Retinal pigment epithelial cell (primary cell): ENCODE results near the gene PAK3.
A peak's percentile ranks its signal among the peaks of the same experiment; 100 is the strongest.

Source experiments
- DNase-seq: peaks from one replicate; pipeline ENCODE4 v3.0.0-alpha.2; 2010; ENCODE audit warnings: low read depth
- H3K4me3 ChIP-seq: 2 replicates; pipeline ENCODE4 v1.5.1; 2011; ENCODE audit warnings: mild to moderate bottlenecking, low read length, control low read depth, moderate library complexity
- TF ChIP-seq, protein P1 (sequence below): conservative IDR thresholded peaks from 2 replicates; pipeline ENCODE4 v1.5.1; 2011; ENCODE audit warnings: low read depth, low read length, control low read depth, inconsistent platforms

The PAK3 gene

DNA sequence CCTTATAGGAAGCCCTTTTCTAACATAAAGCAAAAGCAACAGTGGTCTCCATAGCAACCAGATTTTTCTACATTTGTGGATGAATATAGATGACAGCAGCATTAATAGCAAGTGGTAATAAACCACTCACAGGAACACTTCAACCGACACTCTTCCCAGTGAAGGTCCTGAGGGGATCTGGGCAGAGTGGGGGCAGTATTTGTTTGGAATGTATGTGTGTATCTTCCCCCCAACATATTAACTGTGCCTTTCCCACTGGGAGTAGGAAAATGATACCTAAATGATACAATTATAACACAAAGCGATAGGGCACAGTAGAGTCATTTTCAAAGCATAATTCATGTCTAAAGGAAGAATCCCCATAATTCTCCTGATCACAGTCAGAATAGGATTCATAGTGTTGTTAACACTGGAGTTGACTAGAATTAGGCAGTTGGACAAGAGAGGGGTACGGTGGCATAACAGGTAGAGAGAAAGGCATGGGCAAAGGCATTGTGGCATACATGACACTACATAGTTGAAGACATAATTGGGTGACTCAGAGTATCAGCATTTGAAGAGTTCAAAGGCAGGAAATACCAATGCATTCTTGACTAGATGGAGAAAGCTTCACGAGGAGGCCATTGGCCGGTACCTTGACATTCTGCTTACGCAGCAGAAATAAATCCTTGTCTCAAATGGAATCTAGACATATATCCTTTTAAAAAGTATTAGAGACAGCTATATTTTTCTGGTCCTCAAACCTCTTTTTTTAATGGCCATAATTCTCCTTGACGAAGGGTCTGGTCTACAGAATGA lies 159.1 kb downstream of the PAK3 start:
- TF ChIP-seq, protein P1, sequence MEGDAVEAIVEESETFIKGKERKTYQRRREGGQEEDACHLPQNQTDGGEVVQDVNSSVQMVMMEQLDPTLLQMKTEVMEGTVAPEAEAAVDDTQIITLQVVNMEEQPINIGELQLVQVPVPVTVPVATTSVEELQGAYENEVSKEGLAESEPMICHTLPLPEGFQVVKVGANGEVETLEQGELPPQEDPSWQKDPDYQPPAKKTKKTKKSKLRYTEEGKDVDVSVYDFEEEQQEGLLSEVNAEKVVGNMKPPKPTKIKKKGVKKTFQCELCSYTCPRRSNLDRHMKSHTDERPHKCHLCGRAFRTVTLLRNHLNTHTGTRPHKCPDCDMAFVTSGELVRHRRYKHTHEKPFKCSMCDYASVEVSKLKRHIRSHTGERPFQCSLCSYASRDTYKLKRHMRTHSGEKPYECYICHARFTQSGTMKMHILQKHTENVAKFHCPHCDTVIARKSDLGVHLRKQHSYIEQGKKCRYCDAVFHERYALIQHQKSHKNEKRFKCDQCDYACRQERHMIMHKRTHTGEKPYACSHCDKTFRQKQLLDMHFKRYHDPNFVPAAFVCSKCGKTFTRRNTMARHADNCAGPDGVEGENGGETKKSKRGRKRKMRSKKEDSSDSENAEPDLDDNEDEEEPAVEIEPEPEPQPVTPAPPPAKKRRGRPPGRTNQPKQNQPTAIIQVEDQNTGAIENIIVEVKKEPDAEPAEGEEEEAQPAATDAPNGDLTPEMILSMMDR, result no peak
- DNase-seq, result no peak
- H3K4me3 ChIP-seq, result no peak overlapping the region

DNA sequence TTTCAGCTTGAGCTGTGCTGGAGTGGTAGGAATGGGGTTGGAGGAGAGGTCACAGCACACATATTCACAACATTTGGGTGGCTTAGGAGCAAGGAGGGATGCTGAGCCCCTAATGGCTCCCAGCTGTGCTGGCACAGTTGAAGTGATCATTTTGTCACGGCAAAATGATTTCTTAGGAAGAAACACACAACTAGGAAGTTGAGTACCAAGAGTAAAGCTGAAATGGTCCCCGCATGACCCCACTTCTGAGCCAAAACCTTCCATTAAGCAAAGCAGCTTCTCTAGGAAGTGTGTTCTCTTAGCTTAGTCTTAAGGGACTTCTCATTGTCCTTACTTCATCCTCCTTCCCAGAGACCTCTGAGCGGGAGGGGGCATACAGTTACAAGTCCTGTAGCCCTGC lies 161.7 kb downstream of the PAK3 start:
- H3K4me3 ChIP-seq, result no peak overlapping the region
- DNase-seq, result no peak
- TF ChIP-seq, protein P1, result no peak

DNA sequence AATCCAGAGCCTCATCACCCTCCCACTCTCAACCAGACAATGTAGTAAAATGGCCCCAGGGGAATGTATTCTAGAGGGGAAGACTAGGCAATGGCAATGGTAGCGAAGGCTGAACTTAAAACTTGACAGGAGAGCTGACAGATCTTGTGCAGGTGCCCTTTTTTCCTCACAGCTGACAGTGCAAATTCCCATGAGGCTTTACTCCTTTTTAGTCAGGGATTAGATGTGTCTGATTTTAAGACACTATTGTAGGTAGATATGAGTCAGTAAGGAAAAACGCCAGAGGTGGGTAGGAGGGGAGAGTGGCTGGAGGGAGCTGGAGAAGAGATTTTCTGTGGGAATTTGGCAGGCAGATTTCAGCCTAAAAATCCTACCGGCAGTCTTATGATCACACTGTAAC lies 163.6 kb downstream of the PAK3 start:
- TF ChIP-seq, protein P1, result no peak
- DNase-seq, result no peak
- H3K4me3 ChIP-seq, result no peak overlapping the region

DNA sequence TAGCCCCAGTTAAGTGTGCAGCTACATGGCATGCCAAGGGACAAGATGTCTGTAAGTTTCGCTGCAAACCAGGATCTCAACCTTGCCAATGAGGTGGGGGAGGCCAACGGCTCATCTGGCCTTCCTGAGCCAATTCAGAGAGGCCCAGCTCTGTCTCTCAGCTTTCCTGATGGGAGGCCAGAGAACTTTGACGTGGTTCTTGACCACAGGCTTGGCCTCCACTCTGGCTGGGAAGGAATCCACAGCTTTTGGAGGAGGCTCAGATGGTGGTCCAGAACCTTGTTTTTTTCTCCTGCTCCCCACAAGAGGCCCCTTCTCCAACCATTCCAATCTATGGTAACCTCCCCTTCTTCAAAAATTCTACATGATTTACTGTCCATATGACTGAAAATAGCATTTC lies 164.5 kb downstream of the PAK3 start:
- TF ChIP-seq, protein P1, result no peak
- no peak for DNase-seq
- H3K4me3 ChIP-seq, result no peak overlapping the region

DNA sequence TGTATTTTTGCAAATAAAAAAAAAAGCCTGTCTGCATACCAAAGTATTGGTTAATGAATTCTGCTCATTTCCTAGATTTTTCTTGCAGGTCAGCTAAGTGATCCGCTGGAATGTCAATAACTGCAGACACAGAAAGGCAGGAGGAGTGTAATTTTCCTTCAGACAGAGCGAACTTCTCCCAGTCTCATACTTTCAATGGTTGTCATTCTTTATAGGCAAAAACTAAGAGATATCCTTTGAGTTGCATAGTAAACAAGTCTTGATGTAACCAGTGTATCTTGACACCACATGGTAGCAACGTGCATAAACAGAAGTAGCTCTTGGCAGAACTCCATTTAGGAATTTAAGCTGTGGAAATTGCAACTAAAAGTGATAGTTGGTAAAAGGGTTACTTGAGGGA lies 166.1 kb downstream of the PAK3 start:
- TF ChIP-seq, protein P1, result no peak
- H3K4me3 ChIP-seq, result no peak overlapping the region
- DNase-seq, result peak; percentile 20

DNA sequence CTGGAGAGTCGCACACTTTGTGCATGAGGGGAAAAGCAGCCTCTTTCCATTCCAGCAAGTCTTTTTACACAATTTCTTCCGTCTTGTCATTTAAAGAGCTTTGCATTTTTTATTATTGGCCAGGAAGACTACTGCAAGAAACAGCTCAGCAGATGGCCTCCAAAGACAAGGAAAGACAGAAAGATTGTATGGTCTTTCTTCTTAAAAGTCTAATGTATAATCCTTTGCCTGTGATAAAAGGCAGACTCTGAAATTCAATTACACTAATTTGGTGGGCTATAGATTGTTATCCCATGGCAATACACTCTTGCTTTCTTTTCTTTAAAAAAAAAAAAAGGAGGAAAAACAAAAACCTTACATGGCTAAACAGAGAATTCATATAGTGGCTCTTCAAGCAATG lies 168.4 kb downstream of the PAK3 start:
- no peak overlapping the region for H3K4me3 ChIP-seq
- no peak for DNase-seq
- TF ChIP-seq, protein P1, result no peak

GRCh38 chrX:111265486-111265885 lies 169.5 kb downstream of the PAK3 start:
- TF ChIP-seq, protein P1, result no peak
- no peak for DNase-seq
- no peak overlapping the region for H3K4me3 ChIP-seq
